ENCODE measurements around the gene GPX2. TPM values are rescaled to one million over a fixed set of nuclear protein-coding genes. Genes with fewer than 3 reads are reported as not detected.

The GPX2 gene
- total and polyA plus RNA-seq, 2 of the 8 experiments (the other 6 are each of a cell fraction or from before 2014, with no cell fraction given) = 0.30 to 0.89 TPM

- Histone ChIP-seq H2BK20ac (ENCODE audit: low read length) (no peak overlapping the region), H3K23ac (ENCODE audit: insufficient read length) (no peak overlapping the region), H3K79me1 (ENCODE audit: low read depth, low read length) (0 out of 2 replicates have a peak, but pooled peaks cover 2% of the 10 kb centered on the region), H3K9ac (replicated peaks in 1 of 4; ENCODE audit: extremely low read depth in 1 of 4, low read depth in 3 of 4, low read length in 3 of 4) (no peak overlapping the region; a peak in 1 of 7 replicates), H3K56ac (replicated peaks; ENCODE audit: insufficient read length, low read depth, low read length) (no peak overlapping the region), H4K8ac (ENCODE audit: extremely low read depth, insufficient read depth, low read length) (no peak overlapping the region), H3K4me1 (replicated peaks in 1 of 4; ENCODE audit: control insufficient read depth in 3 of 4, insufficient read depth in 4 of 4, low read length in 3 of 4) (no peaks in the 10 kb centered on the region; a peak in 1 of 7 replicates), H3K4ac (replicated peaks; ENCODE audit: insufficient read length, low read depth, low read length) (no peak overlapping the region), H4K20me1 (replicated peaks in 1 of 2; ENCODE audit: control insufficient read depth in 1 of 2, insufficient read depth in 2 of 2, low read length in 2 of 2) (no peaks in the 10 kb centered on the region), H3K4me2 (ENCODE audit: insufficient read depth in 1 of 2, low read depth in 2 of 2, low read length in 2 of 2) (no peak overlapping the region), H3K18ac (ENCODE audit: extremely low read depth, low read length) (no peak overlapping the region), H2AFZ (ENCODE audit: low read length) (no peak overlapping the region), H4K91ac (replicated peaks; ENCODE audit: insufficient read length, low read length) (no peak overlapping the region), H3K4me3 (ENCODE audit: extremely low read depth in 1 of 4, insufficient read depth in 2 of 4, low read depth in 3 of 4, low read length in 4 of 4) (no peak overlapping the region), H3K14ac (ENCODE audit: insufficient read length) (no peak overlapping the region), H3K36me3 (ENCODE audit: control insufficient read depth in 2 of 4, insufficient read depth in 4 of 4, low read length in 3 of 4) (no peaks in the 10 kb centered on the region), H2BK15ac (ENCODE audit: low read length) (no peak overlapping the region), H2AK5ac (ENCODE audit: low read depth, low read length) (no peak overlapping the region), H3K27me3 (replicated peaks in 1 of 4; ENCODE audit: control insufficient read depth in 3 of 4, extremely low read depth in 1 of 4, insufficient read depth in 3 of 4, low read length in 3 of 4) (no peaks in the 10 kb centered on the region; a peak in 2 of 7 replicates), H3K27ac (ENCODE audit: low read depth, low read length) (no peak overlapping the region), H3K79me2 (ENCODE audit: control insufficient read depth in 1 of 2, insufficient read depth in 2 of 2, low read length in 2 of 2) (peaks cover 0 to 21% of the 10 kb centered on the region in 2 experiments; a peak in 2 of 4 replicates), H2BK120ac (replicated peaks; ENCODE audit: low read depth, low read length) (no peak overlapping the region), H3K23me2 (ENCODE audit: low read depth, low read length) (peaks cover 4% of the 10 kb centered on the region; the same call in 1 of the 2 replicates), H3K9me3 (ENCODE audit: insufficient read depth in 2 of 2, low read depth in 1 of 2, low read length in 1 of 2) (no peaks in the 10 kb centered on the region), H4K5ac (ENCODE audit: insufficient read length, low read depth, low read length) (no peak overlapping the region), H2BK5ac (ENCODE audit: low read depth, low read length) (no peak overlapping the region; the same call in 1 of the 2 replicates), H2BK12ac (ENCODE audit: low read depth, low read length) (no peak overlapping the region)
- POLR2A ChIA-PET (ENCODE audit: partially characterized antibody) = interaction anchor here (0.5 to 2.5 kb wide), 4 partner anchors 9 to 196 kb away, joined by 3 to 7 read pairs (median 3); no protein-coding TSS in a partner anchor
- CTCF ChIA-PET (ENCODE audit: partially characterized antibody) = interaction anchor here (0.9 to 2.2 kb wide), 3 partner anchors 25 to 29 kb away, joined by 3 to 6 read pairs (median 4); no protein-coding TSS in a partner anchor
- TF ChIP-seq NRF1 (IDR thresholded peaks at IDR 0.05; ENCODE audit: low read depth, low read length) = no peak
- TF ChIP-seq TAF1 (IDR thresholded peaks at IDR 0.05; ENCODE audit: low read depth, low read length) = no peak
- no peak for TF ChIP-seq CHD2 (IDR thresholded peaks at IDR 0.05; ENCODE audit: low read length)
- TF ChIP-seq EZH2 (IDR thresholded peaks at IDR 0.05; ENCODE audit: low read depth, low read length, severe bottlenecking) = no peak
- no peak for TF ChIP-seq YY1 (IDR thresholded peaks at IDR 0.05; ENCODE audit: low read depth, low read length)
- no peak for TF ChIP-seq RXRA (IDR thresholded peaks at IDR 0.05; ENCODE audit: insufficient read depth, low read depth, low read length)
- TF ChIP-seq KDM4A (IDR thresholded peaks at IDR 0.05; ENCODE audit: low read depth, low read length, severe bottlenecking) = no peak
- no peak for TF ChIP-seq POLR2AphosphoS5 (IDR thresholded peaks at IDR 0.05; ENCODE audit: low read depth, low read length)
- TF ChIP-seq SAP30 (IDR thresholded peaks at IDR 0.05; ENCODE audit: insufficient read depth, insufficient replicate concordance, low read length) = no peak
- no peak for TF ChIP-seq BRCA1 (IDR thresholded peaks at IDR 0.05; ENCODE audit: low read depth, low read length)
- no peak for FAIRE-seq
- 78% methylated on average over 3 of the region's 3 CpGs; no CpG with 5 or more reads in 1 of the 2 experiments for WGBS, 2 experiments (ENCODE audit: extremely low coverage in 1 of 2, insufficient coverage in 1 of 2, insufficient read length in 1 of 2, insufficient replicate concordance in 2 of 2, low coverage in 1 of 2, low lambda C conversion rate in 2 of 2, missing lambda C conversion rate in 1 of 2)
- DNase-seq (ENCODE audit: low read depth in 1 of 2, low spot score in 2 of 2) = no peak
Observed at GRCh38 chr14:64990296-64990695, 47.8 kb upstream of the GPX2 start.
